HUES48 (cell line): Measurements from ENCODE around the gene KLHL28.

ENCODE experiments used
- H3K27ac ChIP-seq: one replicate; pipeline ENCODE4 v1.7.0; 2013; ENCODE audit warnings: low read depth, low read length, inconsistent platforms
- H3K27me3 ChIP-seq: 2 replicates; pipeline ENCODE4 v1.6.1; 2013; ENCODE audit warnings: mild to moderate bottlenecking, low read length; ENCODE audit not compliant: control insufficient read depth, insufficient read depth
- H3K36me3 ChIP-seq: 2 replicates; pipeline ENCODE4 v1.6.1; 2013; ENCODE audit warnings: low read length; ENCODE audit not compliant: control insufficient read depth, insufficient read depth
- H3K4me1 ChIP-seq: 2 replicates; pipeline ENCODE4 v1.6.1; 2013; ENCODE audit warnings: mild to moderate bottlenecking, low read length; ENCODE audit not compliant: control insufficient read depth, insufficient read depth
- H3K4me3 ChIP-seq: 2 replicates; pipeline ENCODE4 v1.5.1; 2013; ENCODE audit warnings: mild to moderate bottlenecking, low read depth, low read length
- H3K9ac ChIP-seq: 2 replicates; pipeline ENCODE4 v1.6.1; 2013; ENCODE audit warnings: mild to moderate bottlenecking, low read depth, low read length, moderate library complexity
- H3K9me3 ChIP-seq: 2 replicates; pipeline ENCODE4 v1.6.1; 2013; ENCODE audit warnings: low read length; ENCODE audit not compliant: control insufficient read depth, insufficient read depth

KLHL28 gene

GRCh38 chr14:44940944-44941343, 20.8 kb downstream of the KLHL28 start:
- H3K9ac ChIP-seq: no peak overlapping the region
- peaks cover 33% of the 10 kb centered on the region for H3K36me3 ChIP-seq
- no peaks in the 10 kb centered on the region for H3K27me3 ChIP-seq
- no peaks in the 10 kb centered on the region for H3K4me1 ChIP-seq
- H3K9me3 ChIP-seq: no peaks in the 10 kb centered on the region
- no peak overlapping the region for H3K4me3 ChIP-seq
- H3K27ac ChIP-seq: no peak overlapping the region

DNA sequence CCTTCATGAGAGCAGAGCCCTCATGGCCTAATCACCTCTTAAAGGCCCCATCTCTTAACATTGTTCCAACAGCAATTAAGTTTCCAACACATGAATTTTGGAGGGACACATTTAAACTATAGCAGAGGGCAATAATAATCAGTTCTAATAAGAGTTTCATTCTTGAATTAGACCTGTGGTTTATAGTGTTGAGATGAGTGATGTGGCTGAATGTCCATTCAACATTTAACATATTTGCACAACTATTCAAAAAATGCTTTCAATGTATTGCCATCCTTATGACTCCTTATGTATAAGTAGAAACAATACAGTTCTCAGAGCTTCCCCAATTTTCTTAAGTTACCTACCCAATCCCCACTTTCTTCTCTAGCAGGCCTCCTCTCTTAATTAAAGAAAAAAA, 21.5 kb downstream of the KLHL28 start:
- H3K9me3 ChIP-seq: no peaks in the 10 kb centered on the region
- H3K27me3 ChIP-seq: no peaks in the 10 kb centered on the region
- H3K9ac ChIP-seq: no peak overlapping the region
- H3K4me3 ChIP-seq: no peak overlapping the region
- no peak overlapping the region for H3K27ac ChIP-seq
- H3K4me1 ChIP-seq: no peaks in the 10 kb centered on the region
- H3K36me3 ChIP-seq: peaks cover 26% of the 10 kb centered on the region

GRCh38 chr14:44937547-44937946, 24.2 kb downstream of the KLHL28 start:
- no peaks in the 10 kb centered on the region for H3K9me3 ChIP-seq
- no peak overlapping the region for H3K4me3 ChIP-seq
- no peaks in the 10 kb centered on the region for H3K4me1 ChIP-seq
- H3K36me3 ChIP-seq: peaks cover 13% of the 10 kb centered on the region
- H3K27me3 ChIP-seq: no peaks in the 10 kb centered on the region
- H3K9ac ChIP-seq: no peak overlapping the region
- no peak overlapping the region for H3K27ac ChIP-seq

- no peak overlapping the region for H3K27ac ChIP-seq
- H3K9ac ChIP-seq: no peak overlapping the region
- H3K4me1 ChIP-seq: no peaks in the 10 kb centered on the region
These were observed 26.6 kb downstream of the KLHL28 start for GRCh38 chr14:44935155-44935554.

DNA sequence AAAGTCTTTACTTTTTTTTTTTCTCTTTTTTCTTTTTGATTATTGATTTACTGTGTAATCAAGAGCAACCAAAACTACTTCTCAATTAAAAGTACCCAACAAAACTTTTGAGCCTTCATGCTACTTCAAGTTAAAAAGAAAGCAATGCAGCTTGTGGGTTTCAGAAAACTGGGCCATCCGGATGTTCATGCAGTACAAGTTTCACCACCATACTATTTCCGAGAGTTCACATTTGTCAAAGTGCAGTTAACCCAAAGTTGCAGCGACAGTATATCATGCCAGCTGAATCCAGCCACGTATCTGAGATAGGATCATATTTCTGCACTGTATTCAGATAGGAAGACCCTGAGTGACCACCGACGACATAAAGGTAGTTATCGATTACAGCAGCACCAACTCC, 33.0 kb downstream of the KLHL28 start:
- Histone ChIP-seq H3K4me3 (no peak overlapping the region), H3K9ac (no peak overlapping the region), H3K4me1 (no peaks in the 10 kb centered on the region), H3K27ac (no peak overlapping the region), H3K27me3 (no peaks in the 10 kb centered on the region), H3K9me3 (no peaks in the 10 kb centered on the region), H3K36me3 (no peaks in the 10 kb centered on the region; the same call in 1 of the 2 replicates)

More at GRCh38 chr14:44935155-44935554, 26.6 kb downstream of the KLHL28 start:
- Histone ChIP-seq H3K36me3 (peaks cover 6% of the 10 kb centered on the region), H3K4me3 (no peak overlapping the region), H3K9me3 (no peaks in the 10 kb centered on the region), H3K27me3 (no peaks in the 10 kb centered on the region)

DNA sequence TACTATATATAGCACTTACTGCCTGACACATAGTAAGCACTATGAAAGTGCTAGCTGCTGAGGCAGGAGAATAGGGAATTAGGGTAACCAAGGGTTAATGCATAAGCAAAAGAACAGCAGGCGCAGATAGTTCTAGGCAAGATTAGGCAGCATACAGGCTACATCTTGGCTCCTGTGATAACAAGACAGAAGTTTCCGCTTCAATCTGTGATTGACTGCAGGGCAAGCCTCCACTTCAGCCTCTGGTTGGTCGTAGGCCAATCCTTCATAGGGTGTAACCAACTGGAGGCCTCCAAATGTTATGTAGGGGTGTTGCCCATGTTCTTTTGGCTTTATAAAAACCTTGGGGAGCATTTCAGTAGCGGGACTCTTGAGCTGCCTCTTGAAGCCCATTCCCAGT, 46.9 kb downstream of the KLHL28 start:
- H3K4me1 ChIP-seq: 0 out of 2 replicates have a peak, but pooled peaks cover 9% of the 10 kb centered on the region
- H3K9me3 ChIP-seq: no peaks in the 10 kb centered on the region
- H3K27ac ChIP-seq: no peak overlapping the region
- H3K4me3 ChIP-seq: no peak overlapping the region
- H3K27me3 ChIP-seq: no peaks in the 10 kb centered on the region
- no peaks in the 10 kb centered on the region for H3K36me3 ChIP-seq
- H3K9ac ChIP-seq: no peak overlapping the region

DNA sequence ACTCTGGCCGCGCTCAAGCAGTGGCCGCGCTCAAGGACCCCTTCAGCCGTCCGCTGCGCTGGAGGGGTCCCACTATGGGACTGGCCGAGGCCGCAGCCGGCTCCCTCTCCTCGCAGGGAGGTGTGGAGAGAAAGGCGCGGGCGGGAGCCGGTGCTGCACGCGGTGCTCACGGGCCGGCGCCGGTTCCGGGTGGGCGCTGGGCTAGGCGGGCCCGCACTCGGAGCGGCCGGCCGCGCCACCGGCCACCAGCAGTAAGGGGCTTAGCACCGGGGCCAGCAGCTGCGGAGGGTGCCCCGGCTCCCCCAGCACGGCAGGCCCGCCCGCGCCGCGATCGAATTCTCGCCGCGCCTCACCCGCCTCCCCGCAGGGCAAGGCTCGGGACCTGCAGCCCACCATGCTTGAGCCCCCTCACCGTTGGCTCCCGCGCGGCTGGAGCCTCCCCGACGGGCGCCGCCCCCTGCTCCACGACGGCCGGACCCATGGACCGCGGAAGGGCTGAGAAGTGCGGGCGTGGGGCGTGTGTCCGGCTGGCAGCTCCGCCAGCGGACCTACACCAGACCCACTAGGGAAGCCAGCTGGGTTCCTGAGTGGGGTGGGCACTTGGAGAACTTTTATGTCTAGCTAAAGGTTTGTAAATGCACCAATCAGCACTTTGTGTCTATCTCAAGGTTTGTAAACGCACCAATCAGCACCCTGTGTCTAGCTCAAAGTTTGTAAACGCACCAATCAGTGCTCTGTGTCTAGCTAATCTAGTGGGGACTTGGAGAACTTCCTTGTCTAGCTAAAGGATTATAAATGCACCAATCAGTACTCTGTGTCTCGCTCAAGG, 49.5 kb downstream of the KLHL28 start:
- H3K27ac ChIP-seq: no peak overlapping the region
- no peaks in the 10 kb centered on the region for H3K9me3 ChIP-seq
- no peaks in the 10 kb centered on the region for H3K27me3 ChIP-seq
- no peak overlapping the region for H3K9ac ChIP-seq
- H3K36me3 ChIP-seq: no peaks in the 10 kb centered on the region
- H3K4me1 ChIP-seq: 0 out of 2 replicates have a peak, but pooled peaks cover 9% of the 10 kb centered on the region
- H3K4me3 ChIP-seq: no peak overlapping the region

- Histone ChIP-seq H3K36me3 (no peaks in the 10 kb centered on the region), H3K9ac (no peak overlapping the region), H3K27ac (no peak overlapping the region), H3K9me3 (no peaks in the 10 kb centered on the region), H3K27me3 (no peaks in the 10 kb centered on the region), H3K4me3 (no peak overlapping the region), H3K4me1 (0 out of 2 replicates have a peak, but pooled peaks cover 9% of the 10 kb centered on the region)
These were observed 50.9 kb downstream of the KLHL28 start for GRCh38 chr14:44910821-44911220.

DNA sequence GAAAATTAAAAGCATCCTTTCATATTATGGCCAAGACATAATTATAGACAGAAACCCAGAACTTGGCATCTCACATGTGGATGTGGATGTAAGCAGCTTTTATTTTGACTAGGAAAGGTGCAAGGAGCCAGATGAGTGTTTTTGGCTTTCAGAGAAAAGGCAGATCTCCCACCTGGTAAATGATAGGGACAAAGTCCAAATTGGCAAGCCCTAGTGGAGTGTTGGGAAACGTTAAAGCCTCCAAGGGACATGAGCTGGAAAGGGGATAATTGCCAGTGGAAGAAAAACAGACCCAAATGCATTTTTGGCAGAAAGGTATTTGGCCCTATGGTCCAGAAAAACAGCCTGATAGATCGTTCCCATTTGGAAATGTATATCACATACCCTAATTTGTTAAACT, 60.1 kb downstream of the KLHL28 start:
- Histone ChIP-seq H3K4me1 (peaks cover 9% of the 10 kb centered on the region; the same call in 1 of the 2 replicates), H3K4me3 (no peak overlapping the region), H3K27me3 (no peaks in the 10 kb centered on the region)

GRCh38 chr14:44898551-44898950, 63.2 kb downstream of the KLHL28 start:
- peak overlapping the region; percentile 76 for H3K4me3 ChIP-seq
- H3K4me1 ChIP-seq: peaks cover 9% of the 10 kb centered on the region; the same call in 1 of the 2 replicates
- peaks cover 6% of the 10 kb centered on the region; the same call in 1 of the 2 replicates for H3K9me3 ChIP-seq
- H3K36me3 ChIP-seq: no peaks in the 10 kb centered on the region
- no peak overlapping the region for H3K27ac ChIP-seq
- H3K27me3 ChIP-seq: no peaks in the 10 kb centered on the region
- H3K9ac ChIP-seq: no peak overlapping the region

More for the DNA sequence above, 60.1 kb downstream of the KLHL28 start:
- no peak overlapping the region for H3K9ac ChIP-seq
- H3K27ac ChIP-seq: no peak overlapping the region
- peaks cover 1% of the 10 kb centered on the region; the same call in 1 of the 2 replicates for H3K9me3 ChIP-seq
- peaks cover 5% of the 10 kb centered on the region for H3K36me3 ChIP-seq

DNA sequence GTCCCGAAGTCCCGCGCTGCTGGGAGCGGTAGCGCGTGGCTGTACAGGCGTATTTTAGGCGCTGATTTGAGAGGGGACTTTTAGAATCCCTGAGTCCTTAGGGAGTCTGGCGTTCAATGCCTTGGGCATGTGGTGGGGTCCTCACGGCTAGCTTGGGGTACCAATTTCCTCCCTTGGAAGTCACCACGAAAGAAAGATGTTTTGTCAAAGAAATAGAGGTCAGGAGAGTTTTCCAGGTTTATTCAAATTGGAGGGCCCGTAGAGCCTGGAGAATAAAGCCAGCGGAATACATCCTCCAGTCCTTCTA, 63.9 kb downstream of the KLHL28 start:
- Histone ChIP-seq H3K9me3 (peaks cover 6% of the 10 kb centered on the region; the same call in 1 of the 2 replicates), H3K9ac (peak overlapping the region; percentile 66), H3K4me3 (peak overlapping the region; percentile 76), H3K36me3 (no peaks in the 10 kb centered on the region), H3K27me3 (no peaks in the 10 kb centered on the region), H3K27ac (peak overlapping the region; percentile 94), H3K4me1 (peaks cover 9% of the 10 kb centered on the region; the same call in 1 of the 2 replicates)
